Measurements from ENCODE around the gene KRT7.

KRT7 gene

GRCh38 chr12:52232674-52233461, at the start of gene KRT7:
KRT7 (plus strand) TSS chr12:52233243; CDS start chr12:52233297, 54 bp downstream.
- no peak for FAIRE-seq

DNA sequence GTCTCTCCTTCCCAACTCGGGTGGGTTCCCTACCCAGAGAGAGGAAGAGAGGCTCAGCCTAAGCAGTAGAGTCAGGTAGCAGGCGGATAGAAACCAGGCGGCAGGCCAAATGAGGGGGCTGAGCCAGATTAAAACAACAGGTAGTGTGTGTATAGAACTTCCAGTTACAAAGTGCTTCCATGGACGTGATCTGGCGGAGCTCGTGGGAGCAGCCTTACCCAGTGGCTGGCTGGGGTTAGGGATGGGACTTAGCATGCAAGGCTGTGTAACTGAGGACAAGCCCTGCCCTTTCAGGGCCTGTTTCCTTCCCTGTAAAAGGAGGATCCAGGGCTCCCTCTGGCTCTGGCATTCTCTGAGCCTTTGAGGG, 49.5 kb upstream of the KRT7 start:
- FAIRE-seq, result no peak

DNA sequence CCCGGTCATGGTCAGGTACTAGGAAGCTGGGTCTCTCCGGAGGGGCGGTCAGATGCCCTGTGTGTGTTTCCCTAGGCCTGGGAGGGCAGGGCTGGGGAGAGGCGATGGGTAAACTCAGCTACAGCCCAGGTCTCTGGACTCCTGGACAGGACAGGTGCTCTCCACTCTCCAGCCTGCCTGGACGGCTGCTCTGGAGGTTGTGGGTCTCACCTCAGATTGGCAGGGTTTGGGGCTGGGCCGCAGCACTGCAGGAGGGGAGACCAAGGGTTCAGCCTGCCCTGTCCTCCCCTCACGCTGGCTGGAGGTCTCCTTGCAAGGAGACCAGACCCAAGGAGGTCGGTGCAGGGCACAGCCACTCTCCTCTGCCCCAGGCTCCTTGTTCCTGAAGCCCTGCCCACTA, 49.1 kb upstream of the KRT7 start:
- no peak for FAIRE-seq

GRCh38 chr12:52184813-52185212, 48.2 kb upstream of the KRT7 start:
- FAIRE-seq, result no peak

DNA sequence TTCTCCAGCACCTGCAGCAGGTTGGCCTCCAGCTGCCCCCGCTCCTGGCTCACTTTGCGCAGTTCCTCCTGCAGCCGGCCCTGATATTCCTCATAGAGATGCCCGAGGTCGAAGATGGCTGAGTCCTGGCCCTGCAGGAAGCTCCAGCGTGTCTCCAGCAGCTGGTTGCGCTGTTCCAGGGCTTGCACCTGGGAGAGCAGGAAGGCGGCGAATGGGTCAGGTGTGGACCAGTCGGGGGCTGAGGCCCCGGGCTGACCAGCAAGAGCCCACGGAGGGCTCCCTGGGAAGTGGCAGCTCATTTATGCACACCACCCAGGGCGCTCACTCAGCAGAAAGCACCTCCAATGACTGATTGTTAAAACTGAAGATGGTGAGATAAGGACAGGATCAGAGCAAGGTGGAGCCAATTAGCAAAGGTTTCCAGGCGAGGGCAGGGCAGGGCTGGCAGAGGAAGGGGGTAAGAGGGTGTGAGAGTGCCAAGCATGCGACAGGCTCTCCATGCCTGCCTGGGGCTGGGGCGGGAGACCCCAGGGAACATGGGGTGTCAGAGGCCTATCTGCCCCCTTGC, 47.6 kb upstream of the KRT7 start:
- no peak for FAIRE-seq

- FAIRE-seq, result no peak
Observed at GRCh38 chr12:52186118-52186840, 46.8 kb upstream of the KRT7 start.

- no peak for FAIRE-seq
Observed at GRCh38 chr12:52187206-52187605, 45.8 kb upstream of the KRT7 start.

DNA sequence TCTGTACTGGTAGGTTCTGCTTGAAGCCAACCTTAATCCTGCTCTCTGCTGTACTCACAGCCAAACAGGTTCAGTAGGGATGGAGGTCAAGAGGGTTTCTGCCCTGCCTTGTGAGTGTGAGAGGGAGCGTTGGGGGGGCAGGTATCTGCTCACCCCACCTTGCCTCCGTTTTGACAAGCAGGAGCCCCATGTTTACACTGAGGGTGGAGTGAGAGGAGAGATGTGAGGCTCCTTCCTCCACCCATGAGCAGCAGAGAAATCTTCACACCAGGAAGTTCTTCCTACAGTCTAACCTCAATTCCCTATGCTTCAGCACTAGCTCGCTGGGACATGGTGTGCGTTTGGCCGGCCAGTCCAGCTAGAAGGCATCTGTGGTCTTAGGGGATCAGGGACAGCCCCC, 45.4 kb upstream of the KRT7 start:
- no peak for FAIRE-seq

DNA sequence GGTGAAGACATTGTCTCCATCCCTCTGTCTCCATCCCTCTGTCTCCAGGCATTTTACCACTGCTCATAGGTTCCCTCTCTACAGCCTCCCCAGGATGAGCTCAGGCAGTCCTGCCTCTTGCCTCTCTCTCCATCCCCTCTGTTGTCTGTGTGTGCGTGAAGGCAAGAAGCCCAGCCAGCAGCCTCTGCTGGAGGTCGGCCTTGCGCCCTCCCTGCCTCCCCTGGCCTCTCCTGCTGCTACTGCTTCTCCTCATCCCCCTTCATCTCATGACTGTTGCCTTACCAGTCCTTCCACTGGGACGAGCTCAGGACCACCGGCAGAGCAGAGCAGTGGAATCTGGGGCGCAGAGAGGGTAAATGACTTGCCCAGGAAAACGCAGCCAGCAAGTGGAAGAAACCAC, 44.4 kb upstream of the KRT7 start:
- FAIRE-seq, result no peak

- no peak for FAIRE-seq
Observed at GRCh38 chr12:52189376-52190174, 43.5 kb upstream of the KRT7 start.

GRCh38 chr12:52190860-52191729, 41.9 kb upstream of the KRT7 start:
- no peak for FAIRE-seq

- no peak for FAIRE-seq
Observed at GRCh38 chr12:52191841-52192791, 40.9 kb upstream of the KRT7 start, which contains the start of gene KRT80. KRT80 (minus strand) TSS chr12:52192014; CDS start chr12:52191902, 112 bp downstream.

- no peak for FAIRE-seq
Observed at GRCh38 chr12:52193532-52193931, 39.5 kb upstream of the KRT7 start.

GRCh38 chr12:52193991-52194390, 39.1 kb upstream of the KRT7 start:
- FAIRE-seq, result no peak

- no peak for FAIRE-seq
Observed at GRCh38 chr12:52195065-52195730, 37.8 kb upstream of the KRT7 start.

GRCh38 chr12:52197371-52198231, 35.4 kb upstream of the KRT7 start:
- FAIRE-seq, result no peak

DNA sequence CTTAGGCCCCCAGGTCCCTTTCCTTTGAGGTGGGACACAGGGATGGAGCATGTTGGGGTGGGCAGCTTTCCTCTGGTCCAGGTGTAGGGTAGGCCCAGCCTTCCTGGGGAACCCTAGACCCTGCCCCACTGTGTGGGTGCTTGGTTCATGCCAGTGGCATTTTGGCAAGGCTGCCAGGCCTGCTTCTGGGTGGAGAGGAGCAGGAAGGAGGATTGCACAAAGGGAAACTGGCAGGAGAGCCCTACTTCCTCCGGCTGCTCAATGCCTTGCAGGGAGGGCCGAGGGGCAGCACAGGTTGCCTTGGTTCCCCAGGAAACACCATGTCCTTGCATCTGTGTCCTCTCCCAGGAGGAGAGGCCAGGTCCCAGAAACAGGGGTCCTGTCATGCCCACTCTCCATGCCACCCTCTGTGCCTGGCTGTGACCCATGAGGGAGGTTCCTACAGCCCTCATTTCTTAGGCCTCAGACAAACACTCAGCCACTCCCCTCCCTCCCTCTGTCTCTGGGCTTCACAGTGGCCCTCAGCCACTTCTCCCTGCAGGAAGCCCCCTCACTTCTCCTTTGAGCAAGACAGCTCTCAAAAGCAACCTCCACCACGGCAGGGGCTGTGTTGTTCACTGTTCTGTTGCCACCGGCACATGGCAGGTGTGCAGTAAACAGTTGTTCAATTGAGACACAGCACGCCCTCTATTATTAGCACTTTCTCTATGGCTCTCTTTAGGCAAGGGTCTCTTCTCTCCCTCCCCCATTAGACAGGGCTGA, 34.4 kb upstream of the KRT7 start:
- no peak for FAIRE-seq

DNA sequence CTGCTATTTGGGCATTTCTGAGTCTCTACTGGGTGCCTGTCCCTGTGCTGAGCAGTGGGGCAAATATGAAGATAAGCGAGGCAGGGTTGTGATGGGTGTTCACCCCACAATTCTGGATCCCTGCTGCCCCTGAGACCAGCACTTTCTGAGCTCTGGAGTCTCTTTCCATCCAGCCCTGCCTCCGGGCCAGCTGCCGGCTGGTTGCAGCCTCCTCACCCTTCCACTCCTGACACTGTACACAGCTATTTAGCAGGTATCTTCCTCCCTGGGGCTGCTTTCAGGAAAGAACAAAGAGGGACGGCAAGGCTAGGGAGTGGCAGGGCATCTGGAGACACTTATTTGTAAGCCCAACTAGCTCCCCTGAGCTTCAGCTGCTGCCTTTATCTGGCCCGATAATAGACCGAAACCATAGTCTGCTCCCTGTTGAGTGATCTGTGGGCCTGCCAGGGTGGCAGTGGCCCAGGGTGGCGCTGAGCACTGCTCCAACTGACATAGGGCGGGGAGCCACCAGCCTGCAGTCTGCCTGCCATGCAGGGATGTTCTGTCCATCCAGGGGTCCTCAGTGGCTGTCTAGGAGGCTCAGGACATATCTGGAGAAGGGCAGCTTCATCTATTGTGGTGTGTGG, 33.6 kb upstream of the KRT7 start:
- no peak for FAIRE-seq
